ENCODE measurements around the gene WWOX. TPM values are rescaled to one million over a fixed set of nuclear protein-coding genes. Genes with fewer than 3 reads are reported as not detected.
A peak's percentile ranks its signal among the peaks of the same experiment; 100 is the strongest.

The WWOX gene
- total RNA-seq, 1 donor from 2014 or later: 19.2 TPM

DNA sequence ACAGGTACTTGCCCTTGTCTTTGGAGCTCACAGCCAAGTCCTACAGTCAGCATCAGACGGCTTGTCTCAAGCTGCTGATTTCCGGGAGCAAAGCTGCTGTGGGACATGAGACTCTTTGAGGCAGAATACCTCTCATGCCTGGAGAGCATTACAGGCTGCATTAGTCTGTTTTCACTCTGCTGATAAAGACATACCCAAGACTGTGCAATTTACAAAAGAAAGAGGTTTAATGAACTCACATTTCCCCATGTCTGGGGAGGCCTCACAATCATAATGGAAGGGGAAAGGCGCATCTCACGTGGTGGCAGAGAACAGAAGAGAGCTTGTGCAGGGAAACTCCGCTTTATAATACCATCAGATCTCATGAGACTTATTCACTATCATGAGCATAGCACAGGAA lies 661.2 kb downstream of the WWOX start:
- intact Hi-C loops (cut with DNase I): no loop called here
- no peaks in the 10 kb centered on the region for H3K36me3 ChIP-seq
- H3K4me1 ChIP-seq: peaks cover 4% of the 10 kb centered on the region
- H3K4me3 ChIP-seq: no peak overlapping the region
- H3K27ac ChIP-seq: no peak overlapping the region
- ATAC-seq (no peak), DNase-seq (no peak)
- no peaks in the 10 kb centered on the region for H3K27me3 ChIP-seq (ENCODE audit: low read depth)
- no peaks in the 10 kb centered on the region for H3K9me3 ChIP-seq
- TF ChIP-seq, protein P1, sequence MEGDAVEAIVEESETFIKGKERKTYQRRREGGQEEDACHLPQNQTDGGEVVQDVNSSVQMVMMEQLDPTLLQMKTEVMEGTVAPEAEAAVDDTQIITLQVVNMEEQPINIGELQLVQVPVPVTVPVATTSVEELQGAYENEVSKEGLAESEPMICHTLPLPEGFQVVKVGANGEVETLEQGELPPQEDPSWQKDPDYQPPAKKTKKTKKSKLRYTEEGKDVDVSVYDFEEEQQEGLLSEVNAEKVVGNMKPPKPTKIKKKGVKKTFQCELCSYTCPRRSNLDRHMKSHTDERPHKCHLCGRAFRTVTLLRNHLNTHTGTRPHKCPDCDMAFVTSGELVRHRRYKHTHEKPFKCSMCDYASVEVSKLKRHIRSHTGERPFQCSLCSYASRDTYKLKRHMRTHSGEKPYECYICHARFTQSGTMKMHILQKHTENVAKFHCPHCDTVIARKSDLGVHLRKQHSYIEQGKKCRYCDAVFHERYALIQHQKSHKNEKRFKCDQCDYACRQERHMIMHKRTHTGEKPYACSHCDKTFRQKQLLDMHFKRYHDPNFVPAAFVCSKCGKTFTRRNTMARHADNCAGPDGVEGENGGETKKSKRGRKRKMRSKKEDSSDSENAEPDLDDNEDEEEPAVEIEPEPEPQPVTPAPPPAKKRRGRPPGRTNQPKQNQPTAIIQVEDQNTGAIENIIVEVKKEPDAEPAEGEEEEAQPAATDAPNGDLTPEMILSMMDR (IDR thresholded peaks at IDR 0.05): no peak

DNA sequence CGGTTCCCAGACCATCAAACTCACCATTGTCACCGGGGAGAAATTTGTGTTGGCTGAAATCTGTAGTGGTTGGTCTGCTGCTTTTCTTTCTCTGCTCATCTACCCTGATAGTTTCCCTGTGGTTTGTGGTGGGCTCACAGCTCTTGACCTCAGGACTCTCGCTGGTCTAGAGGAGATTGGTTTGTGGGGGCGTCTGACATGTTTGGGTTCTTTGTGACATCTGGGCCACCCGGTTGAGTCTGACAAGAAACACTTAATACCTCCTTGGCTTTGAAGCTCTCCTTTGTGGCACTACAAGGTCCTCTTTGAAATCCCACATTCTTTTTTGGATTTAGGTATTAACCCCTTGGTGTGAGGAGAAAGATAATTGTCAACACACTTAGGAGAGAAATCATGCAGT lies 662.0 kb downstream of the WWOX start:
- Histone ChIP-seq H3K9me3 (no peaks in the 10 kb centered on the region), H3K27me3 (ENCODE audit: low read depth) (no peaks in the 10 kb centered on the region), H3K36me3 (no peaks in the 10 kb centered on the region), H3K4me1 (peaks cover 4% of the 10 kb centered on the region), H3K4me3 (no peak overlapping the region), H3K27ac (no peak overlapping the region)
- no peak for DNase-seq
- ATAC-seq: no peak
- intact Hi-C loops (cut with DNase I): no loop called here
- TF ChIP-seq, protein P1 (IDR thresholded peaks at IDR 0.05): no peak

DNA sequence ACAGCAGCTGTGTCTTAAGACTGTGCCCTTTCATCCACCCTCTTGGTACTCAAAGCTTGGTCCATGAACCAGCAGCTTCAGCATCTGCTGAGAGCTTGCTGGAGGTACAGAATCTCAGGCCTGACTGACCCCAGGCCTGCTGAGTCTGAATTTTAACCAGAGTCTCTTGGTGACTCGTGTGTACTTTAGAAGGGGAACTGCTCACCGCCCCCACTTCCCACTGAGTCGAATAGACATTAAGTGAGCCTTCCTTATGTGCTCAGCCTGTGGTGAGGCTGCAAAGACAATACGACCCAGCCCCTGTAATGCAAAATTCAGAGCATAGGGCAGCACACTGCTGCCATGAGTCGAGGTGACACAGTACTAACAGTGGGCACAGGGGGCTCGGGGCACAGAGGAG lies 662.8 kb downstream of the WWOX start:
- intact Hi-C loops (cut with DNase I): no loop called here
- Histone ChIP-seq H3K27me3 (ENCODE audit: low read depth) (no peaks in the 10 kb centered on the region), H3K36me3 (no peaks in the 10 kb centered on the region), H3K9me3 (no peaks in the 10 kb centered on the region), H3K4me3 (no peak overlapping the region), H3K4me1 (peaks cover 4% of the 10 kb centered on the region), H3K27ac (no peak overlapping the region)
- DNase-seq: no peak
- TF ChIP-seq, protein P1 (IDR thresholded peaks at IDR 0.05): no peak
- ATAC-seq: peak; percentile 36 to 48

DNA sequence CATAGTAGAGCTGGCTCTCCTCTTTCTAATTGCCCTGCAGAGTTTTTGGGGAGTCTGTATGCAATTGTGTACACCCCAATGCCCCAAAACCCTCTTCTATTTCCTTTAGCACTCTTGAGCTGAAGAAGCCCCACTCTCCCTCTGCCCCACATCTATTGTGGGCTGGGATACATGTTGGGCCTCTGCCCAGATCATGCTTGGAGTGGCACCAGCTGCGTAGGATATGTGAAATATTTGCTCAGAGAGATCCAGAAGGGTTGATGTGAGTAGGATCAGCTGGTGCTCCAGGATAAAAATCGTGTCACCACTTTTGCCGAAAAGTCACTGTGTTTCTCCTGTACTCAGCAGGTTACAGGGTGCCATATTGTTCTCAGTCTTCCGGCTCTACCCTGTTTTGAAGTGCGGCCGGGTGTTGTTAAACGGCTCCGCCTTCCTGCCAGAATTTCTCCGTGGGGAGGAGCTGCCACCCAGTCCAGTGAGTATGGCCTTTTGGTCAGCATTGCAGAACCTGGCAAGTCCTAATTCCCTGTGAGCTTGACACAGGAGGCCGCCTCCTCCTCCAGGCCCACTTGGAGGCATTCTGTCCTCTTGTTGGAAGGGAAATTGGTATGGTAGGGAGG lies 664.5 kb downstream of the WWOX start:
- ATAC-seq: peak; percentile 24 to 31
- intact Hi-C loops (cut with DNase I): no loop called here

DNA sequence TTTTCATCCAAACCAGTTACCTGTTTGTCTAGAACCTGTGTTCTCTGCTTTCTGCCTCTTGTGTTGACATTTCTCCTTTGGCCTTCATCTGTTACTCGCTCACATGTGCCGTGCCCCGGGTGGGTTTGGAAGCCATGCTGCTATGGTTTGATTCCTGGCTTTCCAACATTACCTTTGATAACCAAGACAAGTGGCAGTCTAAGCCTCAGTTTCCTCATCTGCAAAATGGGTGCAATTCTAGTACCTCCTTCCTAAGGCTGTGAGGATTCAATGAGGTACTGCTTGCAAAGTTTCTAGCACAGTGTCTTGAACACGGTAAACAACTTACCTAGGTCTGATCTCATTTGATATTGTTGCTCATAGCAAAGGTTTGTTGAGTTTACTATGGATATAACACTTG lies 665.0 kb downstream of the WWOX start:
- intact Hi-C loops (cut with DNase I): no loop called here
- no peak for ATAC-seq

More for the DNA sequence above, 664.5 kb downstream of the WWOX start:
- Histone ChIP-seq H3K36me3 (no peaks in the 10 kb centered on the region), H3K27ac (no peak overlapping the region), H3K27me3 (ENCODE audit: low read depth) (no peaks in the 10 kb centered on the region), H3K9me3 (no peaks in the 10 kb centered on the region), H3K4me3 (no peak overlapping the region), H3K4me1 (peaks cover 4% of the 10 kb centered on the region)
- no peak for DNase-seq
- TF ChIP-seq, protein P1 (IDR thresholded peaks at IDR 0.05): no peak

More for the DNA sequence above, 665.0 kb downstream of the WWOX start:
- Histone ChIP-seq H3K36me3 (no peaks in the 10 kb centered on the region), H3K4me1 (peaks cover 4% of the 10 kb centered on the region), H3K27ac (no peak overlapping the region), H3K9me3 (no peaks in the 10 kb centered on the region), H3K4me3 (no peak overlapping the region), H3K27me3 (ENCODE audit: low read depth) (no peaks in the 10 kb centered on the region)
- TF ChIP-seq, protein P1 (IDR thresholded peaks at IDR 0.05): no peak
- no peak for DNase-seq

All from lower lobe of right lung (tissue), 2 donors.